NCI-H187 treated with DMSO at 0.1 percent for 48 hours (cell line): ENCODE results near the gene ANTKMT.

Experiments
- DNase-seq: peaks from one replicate; lab custom pipeline; 2025; lab: John Stamatoyannopoulos, UW

Gene ANTKMT

GRCh38 chr16:720990-721764 lies at the start of gene ANTKMT:
TSS of gene ANTKMT (plus strand) at chr16:721146. CDS start at chr16:721275, 129 bp downstream.
- peak; percentile 52 for DNase-seq

- no peak for DNase-seq
Observed at GRCh38 chr16:671353-672131, 49.4 kb upstream of the ANTKMT start.

GRCh38 chr16:672371-672770 lies 48.6 kb upstream of the ANTKMT start:
- DNase-seq: no peak

- no peak for DNase-seq
Observed at GRCh38 chr16:672851-673250, 48.1 kb upstream of the ANTKMT start.

GRCh38 chr16:673399-673991 lies 47.5 kb upstream of the ANTKMT start:
- no peak for DNase-seq

- DNase-seq: no peak
Observed at GRCh38 chr16:674214-674881, 46.6 kb upstream of the ANTKMT start.

- no peak for DNase-seq
Observed at GRCh38 chr16:674968-675883, 45.7 kb upstream of the ANTKMT start, which contains the start of gene RHBDL1. TSS of gene RHBDL1 (plus strand) at chr16:675671. CDS start at chr16:675791, 120 bp downstream.

- DNase-seq: no peak
Observed at GRCh38 chr16:675884-676564, 44.9 kb upstream of the ANTKMT start.

- no peak for DNase-seq
Observed at GRCh38 chr16:676565-676902, 44.4 kb upstream of the ANTKMT start.

- peak; percentile 72 for DNase-seq
Observed at GRCh38 chr16:676913-677312, 44.0 kb upstream of the ANTKMT start.

GRCh38 chr16:677316-678190 lies 43.4 kb upstream of the ANTKMT start:
- peak; percentile 17 for DNase-seq

- no peak for DNase-seq
Observed at GRCh38 chr16:678209-678857, 42.6 kb upstream of the ANTKMT start.

- DNase-seq: peak; percentile 34
Observed at GRCh38 chr16:678858-679813, 41.8 kb upstream of the ANTKMT start.

- DNase-seq: no peak
Observed at GRCh38 chr16:679814-680624, 40.9 kb upstream of the ANTKMT start, which contains the start of gene STUB1. TSS of gene STUB1 (plus strand) at chr16:680410. CDS start at chr16:680526, 116 bp downstream.

- no peak for DNase-seq
Observed at GRCh38 chr16:680625-680945, 40.4 kb upstream of the ANTKMT start.

- no peak for DNase-seq
Observed at GRCh38 chr16:680967-681745, 39.8 kb upstream of the ANTKMT start.
